ENCODE measurements around the gene GALNT9.

The GALNT9 gene

GRCh38 chr12:132229193-132229760 lies 100.1 kb downstream of the GALNT9 start:
- Histone ChIP-seq H3K27ac (ENCODE audit: low read length) (no peak overlapping the region), H3K9me3 (ENCODE audit: insufficient read depth, low read length, severe bottlenecking) (no peaks in the 10 kb centered on the region), H3K4me1 (ENCODE audit: insufficient read depth, low read length) (no peaks in the 10 kb centered on the region), H3K27me3 (ENCODE audit: insufficient read depth, low read length, poor library complexity) (no peaks in the 10 kb centered on the region), H2AFZ (ENCODE audit: low read depth, low read length) (no peak overlapping the region), H3K36me3 (ENCODE audit: insufficient read depth, low read length) (no peaks in the 10 kb centered on the region), H3K79me2 (ENCODE audit: insufficient read depth, low read length) (no peaks in the 10 kb centered on the region), H3K4me2 (ENCODE audit: insufficient read depth, low read length) (no peak overlapping the region), H4K20me1 (ENCODE audit: insufficient read depth, low read length) (no peaks in the 10 kb centered on the region), H3K9ac (ENCODE audit: low read depth, low read length) (no peak overlapping the region), H3K4me3 (ENCODE audit: low read depth in 1 of 2, low read length in 2 of 2) (no peak overlapping the region)
- ATAC-seq (ENCODE audit: insufficient read depth, low read depth) (no peak), DNase-seq (no peak)
- TF ChIP-seq EZH2 (IDR thresholded peaks at IDR 0.05; ENCODE audit: borderline replicate concordance, low read depth, low read length, severe bottlenecking) (no peak), CTCF (IDR thresholded peaks at IDR 0.05; ENCODE audit: borderline replicate concordance, extremely low read depth, low read length, poor library complexity, severe bottlenecking) (no peak)

GRCh38 chr12:132228476-132229192 lies 100.8 kb downstream of the GALNT9 start:
- Histone ChIP-seq H3K9me3 (ENCODE audit: insufficient read depth, low read length, severe bottlenecking) (no peaks in the 10 kb centered on the region), H3K27ac (ENCODE audit: low read length) (no peak overlapping the region), H3K4me3 (ENCODE audit: low read depth in 1 of 2, low read length in 2 of 2) (no peak overlapping the region), H3K4me1 (ENCODE audit: insufficient read depth, low read length) (no peaks in the 10 kb centered on the region), H3K36me3 (ENCODE audit: insufficient read depth, low read length) (no peaks in the 10 kb centered on the region), H3K27me3 (ENCODE audit: insufficient read depth, low read length, poor library complexity) (no peaks in the 10 kb centered on the region), H4K20me1 (ENCODE audit: insufficient read depth, low read length) (no peaks in the 10 kb centered on the region), H3K79me2 (ENCODE audit: insufficient read depth, low read length) (no peaks in the 10 kb centered on the region), H3K4me2 (ENCODE audit: insufficient read depth, low read length) (no peak overlapping the region), H3K9ac (ENCODE audit: low read depth, low read length) (no peak overlapping the region), H2AFZ (ENCODE audit: low read depth, low read length) (no peak overlapping the region)
- DNase-seq: no peak
- TF ChIP-seq CTCF (IDR thresholded peaks at IDR 0.05; ENCODE audit: borderline replicate concordance, extremely low read depth, low read length, poor library complexity, severe bottlenecking) (no peak), EZH2 (IDR thresholded peaks at IDR 0.05; ENCODE audit: borderline replicate concordance, low read depth, low read length, severe bottlenecking) (no peak)
- ATAC-seq (ENCODE audit: insufficient read depth, low read depth): no peak

- no peak for ATAC-seq (ENCODE audit: insufficient read depth, low read depth)
- no peak overlapping the region for H3K4me3 ChIP-seq (ENCODE audit: low read depth in 1 of 2, low read length in 2 of 2)
- no peak for TF ChIP-seq CTCF (IDR thresholded peaks at IDR 0.05; ENCODE audit: borderline replicate concordance, extremely low read depth, low read length, poor library complexity, severe bottlenecking)
- no peak for TF ChIP-seq EZH2 (IDR thresholded peaks at IDR 0.05; ENCODE audit: borderline replicate concordance, low read depth, low read length, severe bottlenecking)
These were observed 101.5 kb downstream of the GALNT9 start for GRCh38 chr12:132227782-132228475.

More at GRCh38 chr12:132227782-132228475, 101.5 kb downstream of the GALNT9 start:
- H3K79me2 ChIP-seq (ENCODE audit: insufficient read depth, low read length): no peaks in the 10 kb centered on the region
- no peaks in the 10 kb centered on the region for H4K20me1 ChIP-seq (ENCODE audit: insufficient read depth, low read length)
- no peaks in the 10 kb centered on the region for H3K4me1 ChIP-seq (ENCODE audit: insufficient read depth, low read length)
- no peak overlapping the region for H2AFZ ChIP-seq (ENCODE audit: low read depth, low read length)
- no peaks in the 10 kb centered on the region for H3K9me3 ChIP-seq (ENCODE audit: insufficient read depth, low read length, severe bottlenecking)
- no peaks in the 10 kb centered on the region for H3K36me3 ChIP-seq (ENCODE audit: insufficient read depth, low read length)
- no peaks in the 10 kb centered on the region for H3K27me3 ChIP-seq (ENCODE audit: insufficient read depth, low read length, poor library complexity)
- no peak overlapping the region for H3K9ac ChIP-seq (ENCODE audit: low read depth, low read length)
- no peak for DNase-seq
- H3K27ac ChIP-seq (ENCODE audit: low read length): no peak overlapping the region
- H3K4me2 ChIP-seq (ENCODE audit: insufficient read depth, low read length): no peak overlapping the region

Measured in DND-41 (cell line).